HG03558 (cell line): ENCODE data around the gene SCFD2.
"Not testable (repeated sequence)": the region's sequence is repeated elsewhere in the genome, so short reads cannot be mapped to it uniquely, and the experiment has no call there.

ENCODE experiments used
- ATAC-seq: cut with Tn5 transposase; IDR thresholded peaks from one replicate; pipeline ENCODE4 v1.9.1; 2021; ENCODE audit warnings: moderate number of reproducible peaks; ENCODE audit not compliant: unreplicated experiment; ENCODE audit errors: extremely low read depth

The SCFD2 gene

DNA sequence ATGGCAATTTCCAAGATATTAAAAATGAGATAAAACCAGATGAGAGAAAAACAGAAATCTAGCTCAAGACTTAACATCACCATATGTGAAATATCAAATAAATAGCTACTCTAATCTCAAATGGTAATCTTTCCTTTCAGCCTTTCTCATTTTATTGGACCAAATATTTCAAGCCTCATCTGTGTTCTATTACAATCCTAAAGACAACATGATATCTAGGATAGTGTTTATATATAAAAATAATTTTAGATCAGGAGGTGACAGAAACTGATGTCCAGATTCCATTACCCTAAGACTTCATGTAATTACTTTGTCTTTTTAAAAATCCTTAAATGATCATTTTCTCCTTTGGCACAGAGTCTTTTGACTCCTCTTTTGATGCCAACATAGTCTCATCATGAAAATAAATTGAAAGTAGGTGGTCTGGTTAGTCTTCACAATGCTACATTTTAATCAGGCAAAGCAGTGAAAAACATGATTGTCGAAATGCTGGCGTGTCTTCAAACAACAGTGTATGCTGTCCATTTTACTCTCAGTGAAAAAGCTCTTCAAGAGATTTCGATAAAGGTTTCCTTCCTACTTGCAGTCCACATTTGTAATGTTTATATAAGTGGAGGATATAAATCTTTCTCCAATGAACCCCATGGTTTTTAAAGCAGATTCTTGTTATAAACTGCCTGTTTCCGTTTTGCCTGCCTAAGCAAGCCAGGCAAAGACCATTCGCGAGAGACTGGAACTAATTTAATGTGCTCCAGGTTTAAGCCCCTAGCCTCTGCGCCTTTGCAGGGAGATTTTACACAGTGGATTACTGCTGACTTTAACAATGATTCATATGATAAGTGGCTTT, 169.8 kb downstream of the SCFD2 start:
- ATAC-seq, result no peak

DNA sequence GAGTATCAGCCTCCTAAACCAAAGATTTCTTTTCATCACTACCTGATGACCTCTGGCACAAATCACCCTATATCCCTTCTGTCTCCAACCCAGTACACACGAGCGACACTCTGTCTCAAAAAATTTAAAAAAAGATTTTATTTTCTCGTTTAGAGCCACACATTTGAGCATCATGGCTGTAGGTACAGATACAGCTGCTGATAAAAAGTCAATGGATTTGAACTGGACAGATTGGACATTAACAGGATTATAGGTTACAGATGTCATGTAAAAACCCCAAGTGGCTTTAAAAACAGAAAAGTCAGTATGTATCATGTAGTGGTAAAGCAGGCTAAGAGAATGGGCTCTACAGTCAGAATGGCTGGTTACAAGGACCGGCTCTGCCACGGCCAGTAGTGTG, 171.1 kb downstream of the SCFD2 start:
- no peak for ATAC-seq

DNA sequence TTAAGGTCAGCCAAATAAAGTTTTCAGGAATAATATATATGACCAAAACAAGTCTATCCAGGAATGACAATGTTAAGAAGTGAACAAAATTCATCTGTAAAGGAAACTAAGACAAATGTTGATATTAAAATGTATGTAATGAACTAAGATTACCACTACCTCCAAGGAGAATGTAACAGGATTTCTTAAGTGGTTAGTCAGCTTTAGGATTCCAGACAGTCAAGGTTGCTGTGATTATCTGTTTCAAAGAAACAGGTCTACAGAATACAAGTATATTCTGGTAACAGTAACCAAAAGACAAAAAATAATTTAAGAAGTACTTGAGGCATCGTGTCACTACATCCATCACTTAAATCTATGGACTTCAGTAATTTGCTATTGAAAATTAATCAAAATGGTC, 172.8 kb downstream of the SCFD2 start:
- no peak for ATAC-seq

DNA sequence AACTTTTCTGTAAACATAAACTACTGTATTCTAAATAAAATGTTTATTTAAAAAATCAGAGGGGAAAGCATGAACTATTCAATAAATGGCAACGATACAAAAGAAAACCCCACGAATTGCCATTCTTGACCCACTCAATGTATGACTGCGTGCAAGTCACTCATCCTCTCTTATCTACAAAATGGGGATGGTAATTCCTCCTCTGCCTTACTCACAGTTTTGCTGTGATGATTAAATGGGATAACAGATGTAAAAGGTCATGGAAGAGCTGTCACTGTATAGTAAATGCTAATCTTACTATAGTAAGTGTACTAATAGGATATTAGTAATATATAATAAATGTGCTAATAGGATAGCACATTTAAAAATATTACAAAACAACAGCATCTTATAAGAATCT, 173.4 kb downstream of the SCFD2 start:
- no peak for ATAC-seq

DNA sequence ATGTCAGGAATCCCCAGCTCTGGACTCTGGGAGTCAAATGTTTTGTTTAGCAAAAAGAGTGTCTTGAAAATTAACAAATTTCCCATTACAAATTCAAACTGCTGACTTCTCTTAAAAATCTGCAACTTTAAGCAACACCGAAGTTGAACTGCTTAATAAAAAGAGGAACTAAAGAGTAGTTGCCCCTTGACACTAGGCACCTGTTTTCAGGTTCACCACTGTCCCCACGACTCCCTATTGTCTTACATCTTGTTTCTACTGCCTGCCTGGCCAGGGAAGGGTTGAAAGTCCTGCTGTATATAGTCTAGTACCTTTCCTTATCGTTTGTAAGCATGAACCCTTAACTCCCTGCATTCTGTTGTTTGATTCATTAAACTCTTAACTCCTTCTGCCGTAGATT, 173.9 kb downstream of the SCFD2 start:
- no peak for ATAC-seq

DNA sequence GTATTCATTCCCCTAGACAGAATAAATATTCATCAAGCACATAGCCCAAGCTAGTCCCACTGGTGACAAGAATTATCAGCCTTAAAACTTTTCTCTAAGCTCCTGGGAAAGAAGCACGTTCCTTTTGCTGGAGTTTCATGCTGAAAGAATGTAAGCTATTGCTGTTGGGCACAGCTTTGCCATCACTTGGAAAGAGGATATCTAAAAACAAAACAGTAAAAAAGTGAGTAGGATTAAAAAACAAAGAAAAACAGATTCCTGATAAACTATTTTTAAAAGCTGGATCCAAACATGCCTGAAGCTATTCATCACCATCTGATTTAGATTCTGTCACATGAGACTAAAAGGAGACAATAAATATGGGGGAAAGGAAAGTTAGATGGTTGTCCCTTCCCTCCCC, 176.8 kb downstream of the SCFD2 start:
- no peak for ATAC-seq

DNA sequence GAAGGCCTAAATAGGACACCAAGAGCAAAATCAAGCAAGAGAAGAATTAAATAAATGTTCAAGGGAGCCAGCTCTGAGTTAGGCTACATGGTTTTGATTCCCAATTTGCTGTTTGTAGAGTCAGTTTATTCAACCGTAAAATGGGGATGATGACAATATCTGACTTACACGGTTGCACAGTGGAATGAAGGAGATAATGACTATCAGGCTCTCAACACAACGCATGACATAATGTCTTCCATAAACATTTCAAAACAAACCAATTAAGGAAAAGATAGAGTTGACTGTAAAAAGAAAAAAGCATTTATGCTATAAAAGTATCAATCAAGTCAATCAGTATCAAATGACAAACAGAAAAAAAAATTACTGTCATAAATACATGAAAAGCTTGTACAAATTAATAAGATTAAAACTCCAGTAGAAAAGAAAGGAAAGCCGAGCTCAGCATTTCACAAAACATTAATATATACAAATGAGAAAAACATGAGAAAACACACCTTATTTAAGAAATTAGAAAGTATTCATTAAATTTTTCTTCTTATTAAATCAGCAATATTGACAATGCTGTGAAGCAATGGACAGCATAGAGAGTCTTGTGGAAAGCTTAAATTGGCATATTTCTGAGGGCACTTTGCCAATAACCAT, 179.0 kb downstream of the SCFD2 start:
- no peak for ATAC-seq

DNA sequence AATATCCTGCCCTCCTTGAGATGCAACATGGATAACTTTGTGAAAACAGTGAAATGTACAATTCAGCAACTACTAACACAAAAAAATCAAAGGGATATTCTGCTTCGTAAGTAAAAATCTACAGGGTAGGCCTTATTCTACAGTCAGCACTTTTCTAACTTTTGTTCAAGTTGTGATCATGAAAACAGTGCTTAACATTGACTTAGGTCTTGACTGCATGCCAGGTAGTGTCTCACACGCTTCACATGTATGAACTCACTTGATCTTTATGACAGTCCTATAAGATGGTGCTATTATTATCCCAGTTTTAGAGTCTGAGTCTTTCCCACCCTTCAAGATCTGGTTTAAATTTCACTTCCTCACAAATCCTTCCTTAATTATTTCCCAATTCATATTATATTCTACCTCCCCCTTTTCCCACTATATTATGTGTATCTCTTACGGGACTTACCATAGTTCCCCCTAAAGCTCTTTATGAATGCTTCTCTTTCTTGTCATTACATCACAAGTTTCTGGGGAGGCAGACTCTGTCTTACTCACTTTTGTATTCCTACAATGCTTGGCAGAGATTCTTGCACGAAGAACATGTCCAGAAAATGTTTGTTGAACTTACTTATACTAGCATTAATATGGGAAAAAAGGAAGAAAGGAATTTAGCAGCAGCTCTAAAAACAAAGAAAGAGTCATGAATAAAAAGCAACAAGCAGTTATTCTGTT, 179.8 kb downstream of the SCFD2 start:
- ATAC-seq, result no peak

DNA sequence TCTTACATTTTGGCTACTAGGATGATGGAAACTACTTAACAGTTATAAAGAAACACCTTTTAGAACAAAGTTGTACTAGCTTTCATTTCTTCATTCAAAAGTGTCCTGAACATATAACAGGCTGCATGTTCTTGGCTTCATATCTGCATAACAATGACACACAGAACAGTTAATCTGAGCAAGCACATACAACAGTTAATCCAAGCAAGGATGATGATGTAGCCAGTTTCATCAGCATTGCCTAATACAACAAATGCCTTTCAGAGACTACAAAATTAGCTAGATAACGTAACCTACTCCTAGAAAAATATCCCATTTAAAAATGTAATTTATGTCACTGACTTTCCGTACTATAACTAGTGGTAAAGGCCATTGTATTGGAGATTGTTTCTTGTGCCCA, 182.1 kb downstream of the SCFD2 start:
- ATAC-seq, result no peak

DNA sequence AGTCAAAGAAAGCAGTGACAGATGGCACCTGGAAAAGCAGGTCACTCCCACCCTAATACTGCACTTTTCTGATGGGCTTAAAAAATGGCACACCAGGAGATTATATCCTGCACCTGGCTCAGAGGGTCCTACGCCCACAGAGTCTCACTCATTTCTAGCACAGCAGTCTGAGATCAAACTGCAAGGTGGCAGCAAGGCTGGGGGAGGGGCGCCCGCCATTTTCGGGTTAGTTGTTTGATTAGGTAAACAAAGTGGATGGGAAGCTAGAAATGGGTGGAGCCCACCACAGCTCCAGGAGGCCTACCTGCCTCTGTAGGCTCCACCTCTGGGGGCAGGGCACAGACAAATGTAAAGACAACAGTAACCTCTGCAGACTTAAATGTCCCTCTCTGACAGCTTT, 188.1 kb downstream of the SCFD2 start:
- ATAC-seq, result not testable (repeated sequence)

DNA sequence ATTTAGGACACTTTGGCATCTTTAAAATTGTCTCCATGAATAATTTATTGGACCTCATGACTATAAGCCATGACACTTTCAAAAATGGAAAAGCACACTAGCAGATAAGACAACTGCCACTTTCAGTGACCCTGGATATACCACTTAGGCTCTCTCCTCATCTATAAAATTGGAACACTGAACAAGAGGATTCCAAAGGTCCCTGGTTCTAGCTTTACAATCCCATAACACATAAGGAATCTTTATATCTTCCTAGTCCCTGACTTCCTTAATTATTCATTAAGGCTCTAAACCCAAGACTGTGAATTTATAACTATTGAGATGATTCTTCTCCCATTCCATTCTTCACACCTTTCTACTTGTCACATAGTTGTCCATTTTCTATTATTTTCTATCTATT, 190.2 kb downstream of the SCFD2 start:
- no peak for ATAC-seq

DNA sequence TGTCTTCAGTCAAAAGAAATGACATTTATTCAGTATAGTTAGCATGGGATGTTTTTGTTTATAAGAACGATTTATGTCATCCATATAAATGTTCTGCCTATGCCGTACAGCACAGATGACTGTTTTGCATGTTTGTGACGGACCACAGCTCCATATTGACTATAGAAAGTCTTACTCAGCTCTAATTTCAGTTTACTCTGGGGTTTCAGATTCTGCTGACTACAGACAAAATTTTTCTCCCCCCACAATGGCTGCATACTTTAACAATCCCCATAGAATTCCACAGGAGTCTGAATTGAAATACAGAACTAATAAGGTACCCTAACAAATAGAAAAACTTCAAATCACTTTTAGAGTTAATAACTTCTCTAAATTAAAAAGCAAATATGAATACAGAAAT, 191.0 kb downstream of the SCFD2 start:
- no peak for ATAC-seq

DNA sequence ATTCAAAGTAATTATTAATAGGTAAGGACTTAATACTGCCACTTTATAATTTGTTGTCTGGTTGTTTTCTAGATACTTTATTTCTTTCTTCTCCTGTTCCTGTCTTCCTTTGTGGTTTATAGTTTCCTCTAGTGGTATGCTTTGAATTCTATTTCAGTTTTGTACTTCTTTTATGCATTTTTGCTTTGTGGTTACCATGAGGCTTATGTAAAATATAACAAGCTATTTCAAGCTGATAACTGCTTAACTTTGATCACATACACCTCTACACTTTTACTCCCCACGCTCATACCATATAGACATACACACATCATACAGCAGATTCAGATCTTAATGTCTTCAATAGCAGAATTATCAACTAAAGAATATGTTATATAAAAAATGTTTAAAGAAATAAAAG, 192.3 kb downstream of the SCFD2 start:
- ATAC-seq, result no peak

DNA sequence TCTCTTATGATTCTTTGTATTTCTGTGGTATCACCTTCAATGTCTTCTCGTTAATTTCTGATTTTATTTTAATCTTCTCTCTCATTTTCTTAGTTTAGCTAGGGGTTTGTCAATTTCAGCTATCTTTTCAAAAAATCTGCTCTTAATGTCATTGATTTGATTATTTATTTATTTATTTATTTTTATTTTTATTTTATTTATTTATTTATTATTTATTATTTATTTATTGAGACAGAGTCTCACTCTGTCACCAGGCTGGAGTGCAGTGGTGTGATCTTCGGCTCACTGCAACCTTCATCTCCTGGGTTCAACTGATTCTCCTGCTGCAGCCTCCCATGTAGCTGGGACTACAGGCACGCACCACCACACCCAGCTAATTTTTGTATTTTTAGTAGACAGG, 194.1 kb downstream of the SCFD2 start:
- ATAC-seq, result no peak

DNA sequence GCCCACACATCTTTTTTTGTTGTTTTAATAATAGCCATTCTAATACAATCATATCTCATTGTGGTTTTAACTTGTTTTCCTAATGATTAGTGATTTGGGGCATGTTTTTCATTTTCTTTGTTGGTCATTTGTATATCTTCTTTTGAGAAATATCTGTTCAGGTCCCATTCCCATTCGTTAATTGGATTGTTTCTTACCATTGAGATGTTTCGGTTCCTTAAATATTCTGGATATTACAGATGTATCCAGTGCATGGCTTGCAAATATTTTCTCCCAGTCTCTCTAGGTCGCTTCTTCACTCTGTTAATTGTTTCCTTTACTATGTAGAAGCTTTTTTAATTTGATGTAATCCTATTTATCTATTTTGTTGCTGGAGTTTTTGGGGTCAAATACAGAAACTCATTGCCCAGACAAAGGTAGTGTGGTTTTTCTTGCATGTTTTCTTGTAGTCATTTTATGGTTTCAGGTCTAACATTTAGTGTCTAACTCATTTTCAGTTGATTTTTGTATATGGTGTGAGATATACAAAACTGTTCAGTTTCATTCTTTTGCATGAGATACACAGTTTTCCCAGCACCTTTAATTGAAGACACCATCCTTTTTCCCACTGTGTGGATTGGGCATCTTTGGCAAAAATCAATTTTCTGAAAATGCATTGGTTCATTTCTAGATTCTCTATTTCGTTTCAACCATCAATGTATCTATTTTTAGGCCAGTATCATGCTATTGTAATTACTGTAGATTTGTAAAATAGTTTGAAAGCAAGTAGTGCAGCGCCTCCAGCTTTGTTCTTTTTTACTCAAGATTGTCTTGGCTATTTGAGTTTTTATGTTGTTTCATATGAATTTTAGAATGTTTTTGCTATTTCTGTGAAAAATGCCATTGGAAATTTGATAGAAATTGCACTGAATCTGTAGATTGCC, 195.9 kb downstream of the SCFD2 start:
- no peak for ATAC-seq

DNA sequence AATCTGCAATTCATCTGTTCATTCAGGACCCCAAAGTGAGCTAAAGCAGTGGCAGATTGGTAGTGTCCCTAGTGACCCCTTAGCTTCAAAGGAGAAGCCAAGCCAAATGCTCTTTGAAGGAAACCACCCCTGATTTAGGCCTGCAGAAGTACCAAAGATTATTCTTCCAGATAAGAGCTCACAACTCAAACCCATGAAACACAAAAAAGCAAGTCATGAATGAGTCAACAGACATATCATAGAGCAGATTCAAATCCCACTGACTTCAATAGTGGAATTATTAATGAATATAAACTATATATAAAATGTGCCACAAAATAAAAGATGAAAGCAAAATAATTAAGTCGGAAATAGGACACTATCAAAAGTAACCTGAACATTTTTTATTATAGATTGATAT, 197.6 kb downstream of the SCFD2 start:
- ATAC-seq, result no peak

DNA sequence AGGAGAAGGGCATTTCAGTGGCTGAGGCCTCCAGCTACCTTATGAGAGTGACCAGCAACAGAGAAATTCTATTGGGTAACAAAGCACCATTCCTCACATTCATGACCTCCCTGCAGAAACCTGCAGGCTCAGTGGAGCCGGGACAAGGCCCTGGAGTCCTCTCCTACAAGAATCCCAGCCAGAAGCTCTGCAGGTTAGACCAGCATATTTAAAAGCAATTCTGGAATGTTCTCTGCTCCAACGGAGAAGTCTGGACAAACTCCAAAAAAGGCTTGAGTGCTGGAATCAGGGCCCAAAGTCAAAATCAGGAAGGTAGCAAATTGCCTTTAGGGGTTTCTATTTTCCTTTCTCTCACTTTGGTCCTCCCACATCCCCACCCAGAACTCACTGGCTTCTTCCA, 202.9 kb downstream of the SCFD2 start:
- no peak for ATAC-seq

DNA sequence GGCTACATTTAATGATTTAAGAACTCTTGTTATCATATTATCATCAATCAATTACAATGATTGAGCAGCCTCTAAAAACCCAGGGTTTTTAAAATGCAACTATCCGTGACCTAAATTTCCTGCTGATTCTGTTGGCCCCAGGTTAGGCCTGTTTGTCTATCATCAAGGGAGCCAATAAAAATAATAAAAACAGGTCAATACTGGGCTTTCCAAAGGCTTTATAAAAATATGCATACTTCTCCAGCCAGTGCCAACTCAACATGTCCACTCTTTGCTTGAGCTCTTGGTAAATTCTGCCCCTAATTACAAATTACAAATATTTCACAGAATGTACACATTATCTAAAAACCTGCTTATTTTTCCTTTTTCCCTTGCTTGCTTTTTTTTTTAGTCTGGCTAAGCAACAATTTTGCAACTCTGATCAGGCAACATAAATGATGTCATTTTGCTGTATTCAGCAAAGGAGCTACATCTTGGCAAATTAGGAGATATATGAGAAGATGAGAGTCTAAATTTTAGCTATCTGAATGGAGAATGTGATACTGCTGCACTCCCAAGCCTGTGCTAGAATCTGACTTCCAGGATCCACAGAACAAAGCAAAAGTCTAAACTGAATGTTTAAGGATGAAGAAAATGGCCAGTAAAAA, 204.0 kb downstream of the SCFD2 start:
- ATAC-seq, result no peak

DNA sequence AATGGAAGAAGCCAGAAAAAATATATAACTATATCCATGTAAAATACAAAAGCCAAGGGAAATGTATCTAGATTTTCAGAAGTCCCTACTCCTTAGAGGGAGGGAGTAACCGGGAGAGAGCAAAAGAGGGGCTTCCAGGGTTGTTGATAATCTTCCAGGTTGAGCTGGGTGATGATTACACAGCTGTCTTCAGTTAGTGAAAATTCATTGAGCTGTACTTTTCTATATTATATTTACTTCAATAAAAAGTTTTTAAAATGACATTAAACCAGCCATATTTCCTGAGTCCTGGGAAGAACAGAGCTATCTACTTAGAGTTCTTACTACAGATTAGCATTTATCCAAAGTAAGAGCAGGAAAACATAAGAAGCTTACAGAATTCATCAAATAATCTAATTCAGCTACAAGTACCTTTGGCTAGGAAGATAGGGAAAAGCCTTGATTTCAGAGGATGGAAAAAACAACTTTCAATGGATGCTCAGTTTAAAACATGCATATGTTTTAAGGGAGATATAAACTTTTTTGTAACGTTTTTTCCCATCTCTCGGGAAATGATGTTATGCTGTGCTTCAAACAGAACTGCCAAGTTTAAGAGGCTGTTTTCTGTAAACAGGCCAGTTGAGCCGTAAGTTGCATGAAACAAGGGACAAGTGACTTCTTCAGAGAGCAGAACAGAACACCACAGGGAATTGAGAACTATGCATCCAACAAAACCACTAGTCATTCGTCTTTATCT, 204.6 kb downstream of the SCFD2 start:
- no peak for ATAC-seq
